ENCODE data around the gene RPS6KA4. TPM values are rescaled to one million over a fixed set of nuclear protein-coding genes. Genes with fewer than 3 reads are reported as not detected.

RPS6KA4 gene
- polyA plus RNA-seq, 1 donor from 2014 or later, result 24.6 TPM

- H3K9ac ChIP-seq (ENCODE audit: low read length), result no peak overlapping the region
- no peak overlapping the region for H2AFZ ChIP-seq (ENCODE audit: low read depth, low read length)
- no peaks in the 10 kb centered on the region for H3K9me2 ChIP-seq (ENCODE audit: insufficient read depth, low read length)
Measured at GRCh38 chr11:64357446-64357845, 1.5 kb upstream of the RPS6KA4 start.

GRCh38 chr11:64357904-64358535, 942 bp upstream of the RPS6KA4 start:
- Histone ChIP-seq H3K27ac (ENCODE audit: low read length) (no peak overlapping the region), H3K4me2 (ENCODE audit: low read length) (no peak overlapping the region), H2AFZ (ENCODE audit: low read depth, low read length) (no peak overlapping the region), H3K36me3 (ENCODE audit: insufficient read depth, low read length) (no peaks in the 10 kb centered on the region), H4K20me1 (ENCODE audit: insufficient read depth) (no peaks in the 10 kb centered on the region), H3K4me3 (ENCODE audit: low read length) (peak overlapping the region; percentile 75), H3K9me2 (ENCODE audit: insufficient read depth, low read length) (no peaks in the 10 kb centered on the region), H3K79me2 (replicated peaks; ENCODE audit: insufficient read depth, low read length) (no peaks in the 10 kb centered on the region), H3F3A (ENCODE audit: insufficient read depth, low read length, poor library complexity, severe bottlenecking) (no peaks in the 10 kb centered on the region), H3K27me3 (ENCODE audit: insufficient read depth, low read depth, low read length) (no peaks in the 10 kb centered on the region), H3K9ac (ENCODE audit: low read length) (peak overlapping the region; percentile 71), H3K9me3 (ENCODE audit: low read length) (no peaks in the 10 kb centered on the region)
- TF ChIP-seq TAF1 (IDR thresholded peaks at IDR 0.05; ENCODE audit: low read depth) (no peak), SMC3 (conservative IDR thresholded peaks at IDR 0.05; ENCODE audit: poor library complexity) (no peak), POLR2AphosphoS5 (IDR thresholded peaks at IDR 0.05) (no peak)

More at GRCh38 chr11:64357446-64357845, 1.5 kb upstream of the RPS6KA4 start:
- H3K79me2 ChIP-seq (replicated peaks; ENCODE audit: insufficient read depth, low read length), result no peaks in the 10 kb centered on the region
- no peaks in the 10 kb centered on the region for H3K27me3 ChIP-seq (ENCODE audit: insufficient read depth, low read depth, low read length)
- no peaks in the 10 kb centered on the region for H4K20me1 ChIP-seq (ENCODE audit: insufficient read depth)
- H3K4me3 ChIP-seq (ENCODE audit: low read length), result no peak overlapping the region
- no peaks in the 10 kb centered on the region for H3K9me3 ChIP-seq (ENCODE audit: low read length)
- H3K36me3 ChIP-seq (ENCODE audit: insufficient read depth, low read length), result no peaks in the 10 kb centered on the region
- no peaks in the 10 kb centered on the region for H3F3A ChIP-seq (ENCODE audit: insufficient read depth, low read length, poor library complexity, severe bottlenecking)
- H3K27ac ChIP-seq (ENCODE audit: low read length), result no peak overlapping the region
- H3K4me2 ChIP-seq (ENCODE audit: low read length), result no peak overlapping the region
- TF ChIP-seq RAD21 (conservative IDR thresholded peaks at IDR 0.05) (no peak), EP300 (conservative IDR thresholded peaks at IDR 0.05; ENCODE audit: poor library complexity, severe bottlenecking) (no peak), MXI1 (conservative IDR thresholded peaks at IDR 0.05; ENCODE audit: poor library complexity, severe bottlenecking) (no peak), REST (IDR thresholded peaks at IDR 0.05; ENCODE audit: borderline replicate concordance) (no peak), TAF1 (IDR thresholded peaks at IDR 0.05; ENCODE audit: low read depth) (no peak), SMC3 (conservative IDR thresholded peaks at IDR 0.05; ENCODE audit: poor library complexity) (no peak), EZH2 (IDR thresholded peaks at IDR 0.05; ENCODE audit: borderline replicate concordance, insufficient read depth, low read length, poor library complexity, severe bottlenecking) (no peak), POLR2AphosphoS5 (IDR thresholded peaks at IDR 0.05) (no peak)
- TF ChIP-seq, protein P1, sequence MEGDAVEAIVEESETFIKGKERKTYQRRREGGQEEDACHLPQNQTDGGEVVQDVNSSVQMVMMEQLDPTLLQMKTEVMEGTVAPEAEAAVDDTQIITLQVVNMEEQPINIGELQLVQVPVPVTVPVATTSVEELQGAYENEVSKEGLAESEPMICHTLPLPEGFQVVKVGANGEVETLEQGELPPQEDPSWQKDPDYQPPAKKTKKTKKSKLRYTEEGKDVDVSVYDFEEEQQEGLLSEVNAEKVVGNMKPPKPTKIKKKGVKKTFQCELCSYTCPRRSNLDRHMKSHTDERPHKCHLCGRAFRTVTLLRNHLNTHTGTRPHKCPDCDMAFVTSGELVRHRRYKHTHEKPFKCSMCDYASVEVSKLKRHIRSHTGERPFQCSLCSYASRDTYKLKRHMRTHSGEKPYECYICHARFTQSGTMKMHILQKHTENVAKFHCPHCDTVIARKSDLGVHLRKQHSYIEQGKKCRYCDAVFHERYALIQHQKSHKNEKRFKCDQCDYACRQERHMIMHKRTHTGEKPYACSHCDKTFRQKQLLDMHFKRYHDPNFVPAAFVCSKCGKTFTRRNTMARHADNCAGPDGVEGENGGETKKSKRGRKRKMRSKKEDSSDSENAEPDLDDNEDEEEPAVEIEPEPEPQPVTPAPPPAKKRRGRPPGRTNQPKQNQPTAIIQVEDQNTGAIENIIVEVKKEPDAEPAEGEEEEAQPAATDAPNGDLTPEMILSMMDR (IDR thresholded peaks at IDR 0.05; ENCODE audit: poor library complexity, severe bottlenecking), result no peak
